Liver (tissue), 10 donors: ENCODE results near the gene CGAS. TPM values are rescaled to one million over a fixed set of nuclear protein-coding genes. Genes with fewer than 3 reads are reported as not detected.

Source experiments
- DNase-seq: peaks from one replicate; pipeline ENCODE4 v3.0.0-alpha.2; 2017; ENCODE audit warnings: low spot score
- H3K27ac ChIP-seq, 2 donors: one replicate each; pipeline ENCODE4 v1.7.0; 2013; ENCODE audit warnings: inconsistent platforms in 2 of 2, low read length in 2 of 2, control low read depth in 1 of 2, low read depth in 1 of 2, mild to moderate bottlenecking in 1 of 2
- H3K27me3 ChIP-seq, 4 donors: one replicate each; pipeline versions ENCODE4 v1.6.1 to v1.7.0; 2013; ENCODE audit warnings: low read length in 3 of 4, inconsistent platforms in 1 of 4, mild to moderate bottlenecking in 1 of 4, moderate library complexity in 1 of 4; ENCODE audit not compliant: control insufficient read depth in 4 of 4, insufficient read depth in 4 of 4
- H3K36me3 ChIP-seq, 4 donors: one replicate each; pipeline versions ENCODE4 v1.6.1 to v1.7.0; 2013; ENCODE audit warnings: low read length in 3 of 4, mild to moderate bottlenecking in 3 of 4, low read depth in 1 of 4, moderate library complexity in 1 of 4; ENCODE audit not compliant: control insufficient read depth in 4 of 4, insufficient read depth in 3 of 4
- H3K4me1 ChIP-seq, 4 donors: one replicate each; pipeline versions ENCODE4 v1.6.1 to v1.7.0; 2013; ENCODE audit warnings: low read length in 3 of 4, mild to moderate bottlenecking in 3 of 4, moderate library complexity in 1 of 4; ENCODE audit not compliant: control insufficient read depth in 4 of 4, insufficient read depth in 4 of 4
- H3K4me3 ChIP-seq, 3 donors: one replicate each; pipeline versions ENCODE4 v1.6.1 to v1.7.0; 2013; ENCODE audit warnings: low read length in 3 of 3, control low read depth in 1 of 3, low read depth in 1 of 3, mild to moderate bottlenecking in 1 of 3
- H3K9ac ChIP-seq, 2 donors: one replicate each; pipeline ENCODE4 v1.7.0; 2013; ENCODE audit warnings: low read length in 2 of 2, mild to moderate bottlenecking in 2 of 2, moderate library complexity in 2 of 2, control low read depth in 1 of 2, low read depth in 1 of 2
- H3K9me3 ChIP-seq, 4 donors: one replicate each; pipeline versions ENCODE4 v1.6.1 to v1.7.0; 2013; ENCODE audit warnings: low read length in 3 of 4; ENCODE audit not compliant: control insufficient read depth in 4 of 4
- EGR1 ChIP-seq, 2 donors: IDR thresholded peaks; 2 replicates each; pipeline ENCODE4 v1.6.1; 2016 to 2018; ENCODE audit warnings: antibody characterized with exemption in 2 of 2, low read depth in 2 of 2
- FOXA1 ChIP-seq: IDR thresholded peaks from 2 replicates; pipeline ENCODE4 v1.6.1; 2016; ENCODE audit warnings: antibody characterized with exemption
- FOXA2 ChIP-seq: IDR thresholded peaks from 2 replicates; pipeline ENCODE4 v1.6.1; 2016; ENCODE audit warnings: antibody characterized with exemption
- GABPA ChIP-seq, 2 donors: IDR thresholded peaks in 1 of 2; conservative IDR thresholded peaks in 1 of 2; 2 replicates each; pipeline ENCODE4 v1.6.1; 2016; ENCODE audit warnings: antibody characterized with exemption in 2 of 2, mild to moderate bottlenecking in 1 of 2, moderate library complexity in 1 of 2
- HNF4G ChIP-seq: IDR thresholded peaks from 2 replicates; pipeline ENCODE4 v1.6.1; 2016; ENCODE audit warnings: antibody characterized with exemption
- NR2F2 ChIP-seq: IDR thresholded peaks from 2 replicates; pipeline ENCODE4 v1.6.1; 2016; ENCODE audit warnings: antibody characterized with exemption
- RXRA ChIP-seq, 2 donors: IDR thresholded peaks; 2 replicates each; pipeline ENCODE4 v1.6.1; 2017 to 2018; ENCODE audit warnings: antibody characterized with exemption in 2 of 2, mild to moderate bottlenecking in 1 of 2
- WGBS: extraction: QIAGEN DNeasy Blood & Tissue Kit; methylation state at CpG from one replicate; pipeline ENCODE4 v1.1.7; 2013; 5-methylcytosine and 5-hydroxymethylcytosine counted together
- polyA plus RNA-seq, 2 donors: library from polyadenylated mRNA; stranded (reverse) in 1 of 2; unstranded in 1 of 2; fragments of 200-250 nt in 1 of 2; fragments of >200 nt in 1 of 2; fragmentation: Nextera tagmentation in 1 of 2; extraction: Ambion mirVana in 1 of 2; gene quantifications; one replicate each; pipeline versions ENCODE4 v1.2.1 to v1.2.3, GENCODE V29; 2013 to 2015
- small RNA-seq: library from RNA; depleted of rRNA; stranded (forward); fragments of <200 nt; gene quantifications from one replicate; pipeline ENCODE3, GENCODE V24; 2014
- total RNA-seq, 2 donors: library from RNA; depleted of rRNA; stranded (reverse); fragments of >200 nt; gene quantifications; one replicate each; pipeline ENCODE4 v1.2.3, GENCODE V29; 2014
- TF ChIP-seq, protein P1 (sequence below): IDR thresholded peaks from 2 replicates; pipeline ENCODE4 v1.6.1; 2016; ENCODE audit warnings: antibody characterized with exemption
- donor health status: healthy.
- donor health status: healthy.
- donor health status: healthy.
- donor health status: healthy.
- donor health status: healthy.

CGAS gene
- total and polyA plus RNA-seq, 4 donors: 0.36 to 4.9 (median 1.2) TPM

DNA sequence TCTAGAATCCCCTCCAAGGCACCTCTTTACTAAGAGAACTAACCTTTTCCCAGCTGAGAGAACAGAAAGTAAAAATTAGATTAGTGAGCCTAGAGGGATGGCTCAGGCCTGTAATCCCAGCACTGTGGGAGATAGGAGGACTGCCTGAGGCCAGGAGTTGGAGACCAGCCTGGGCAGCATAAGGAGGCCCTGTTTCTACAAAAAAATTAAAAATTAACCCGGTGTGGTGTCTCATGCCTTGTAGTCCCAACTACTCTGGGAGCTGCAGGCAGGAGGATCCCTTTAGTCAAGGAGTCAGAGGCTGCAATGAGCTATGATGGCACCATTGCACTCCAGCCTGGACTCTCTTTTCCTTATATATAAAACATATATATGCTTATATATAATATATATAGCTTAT lies 76.9 kb downstream of the CGAS start:
- H3K4me3 ChIP-seq: no peak overlapping the region
- 68% methylated on average over 1 of the region's 1 CpG for WGBS
- no peaks in the 10 kb centered on the region for H3K4me1 ChIP-seq
- no peak overlapping the region for H3K9ac ChIP-seq
- H3K27me3 ChIP-seq: no peaks in the 10 kb centered on the region
- no peak overlapping the region for H3K27ac ChIP-seq
- DNase-seq: no peak
- peaks cover 0 to 7% (median 2%) of the 10 kb centered on the region in 4 donors for H3K9me3 ChIP-seq
- H3K36me3 ChIP-seq: no peaks in the 10 kb centered on the region
- TF ChIP-seq, protein P1, sequence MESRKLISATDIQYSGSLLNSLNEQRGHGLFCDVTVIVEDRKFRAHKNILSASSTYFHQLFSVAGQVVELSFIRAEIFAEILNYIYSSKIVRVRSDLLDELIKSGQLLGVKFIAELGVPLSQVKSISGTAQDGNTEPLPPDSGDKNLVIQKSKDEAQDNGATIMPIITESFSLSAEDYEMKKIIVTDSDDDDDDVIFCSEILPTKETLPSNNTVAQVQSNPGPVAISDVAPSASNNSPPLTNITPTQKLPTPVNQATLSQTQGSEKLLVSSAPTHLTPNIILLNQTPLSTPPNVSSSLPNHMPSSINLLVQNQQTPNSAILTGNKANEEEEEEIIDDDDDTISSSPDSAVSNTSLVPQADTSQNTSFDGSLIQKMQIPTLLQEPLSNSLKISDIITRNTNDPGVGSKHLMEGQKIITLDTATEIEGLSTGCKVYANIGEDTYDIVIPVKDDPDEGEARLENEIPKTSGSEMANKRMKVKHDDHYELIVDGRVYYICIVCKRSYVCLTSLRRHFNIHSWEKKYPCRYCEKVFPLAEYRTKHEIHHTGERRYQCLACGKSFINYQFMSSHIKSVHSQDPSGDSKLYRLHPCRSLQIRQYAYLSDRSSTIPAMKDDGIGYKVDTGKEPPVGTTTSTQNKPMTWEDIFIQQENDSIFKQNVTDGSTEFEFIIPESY: no peak
- TF ChIP-seq RXRA (IDR thresholded peaks at IDR 0.05) (no peak), EGR1 (IDR thresholded peaks at IDR 0.05; ENCODE audit: low read depth in 2 of 2) (no peak), HNF4G (no peak), NR2F2 (no peak), GABPA (IDR thresholded peaks at IDR 0.05 in 1 of 2, conservative IDR thresholded peaks at IDR 0.05 in 1 of 2) (no peak), FOXA2 (no peak), FOXA1 (no peak)

Small RNA genes lying within 50 kb of the gene (small RNA-seq; reads per million reads assigned to genes)
- gene RN7SL827P (not detected), gene RNU6-975P (not detected)

Other genes with a start within 250 kb of the CGAS start
- gene KHDC1L, start 226.8 kb downstream of the CGAS start, total RNA-seq: not detected
- not detected for gene KHDC1L, start 226.8 kb downstream of the CGAS start, polyA plus RNA-seq
- under 1 TPM; 0.25 to 0.42 TPM for gene KHDC1, start 189.1 kb downstream of the CGAS start, total RNA-seq
- under 1 TPM in 1 of 2 donors, not detected in 1; 0.16 TPM for gene KHDC1, start 189.1 kb downstream of the CGAS start, polyA plus RNA-seq
- gene DPPA5, start 98.0 kb downstream of the CGAS start, total RNA-seq: not detected
- gene DPPA5, start 98.0 kb downstream of the CGAS start, polyA plus RNA-seq: not detected
- not detected for gene KHDC3L, start 89.6 kb downstream of the CGAS start, total RNA-seq
- not detected for gene KHDC3L, start 89.6 kb downstream of the CGAS start, polyA plus RNA-seq
- gene OOEP, start 82.4 kb downstream of the CGAS start, total RNA-seq: not detected
- under 1 TPM; 0.06 to 0.22 TPM for gene OOEP, start 82.4 kb downstream of the CGAS start, polyA plus RNA-seq
- gene DDX43, start 57.5 kb downstream of the CGAS start, total RNA-seq: under 1 TPM; 0.14 to 0.75 TPM
- under 1 TPM; 0.13 to 0.31 TPM for gene DDX43, start 57.5 kb downstream of the CGAS start, polyA plus RNA-seq
- gene MTO1, start 9.4 kb upstream of the CGAS start, total RNA-seq: 10 to 100 TPM; 22.9 to 64.4 TPM
- gene MTO1, start 9.4 kb upstream of the CGAS start, polyA plus RNA-seq: 10 to 100 TPM; 12.9 to 18.2 TPM
- gene EEF1A1, start 68.7 kb upstream of the CGAS start, total RNA-seq: 1,000 to 10,000 TPM; 4,078 to 7,379 TPM
- 1,000 to 10,000 TPM; 1,383 to 2,991 TPM for gene EEF1A1, start 68.7 kb upstream of the CGAS start, polyA plus RNA-seq
- gene SLC17A5, start 201.7 kb upstream of the CGAS start, total RNA-seq: 10 to 100 TPM; 10.0 to 19.3 TPM
- gene SLC17A5, start 201.7 kb upstream of the CGAS start, polyA plus RNA-seq: 10 to 100 TPM in 1 of 2 donors, 1 to 10 TPM in 1; 9.1 to 12.7 TPM
- gene CD109, start 243.9 kb upstream of the CGAS start, total RNA-seq: 1 to 10 TPM in 1 of 2 donors, under 1 TPM in 1; 0.42 to 2.0 TPM
- gene CD109, start 243.9 kb upstream of the CGAS start, polyA plus RNA-seq: under 1 TPM; 0.18 to 0.22 TPM